Mucosa of descending colon (tissue), 3 donors: ENCODE results near the gene RFNG. TPM values are rescaled to one million over a fixed set of nuclear protein-coding genes. Genes with fewer than 3 reads are reported as not detected.

Experiments used
- ATAC-seq: fragments of 200-7000 bp; cut with Tn5 transposase; one replicate; pipeline ENCODE4 v1.9.1; 2020; ENCODE audit warnings: mild to moderate bottlenecking, moderate library complexity
- DNase-seq, 3 donors: peaks; one replicate each; pipeline ENCODE4 v3.0.0-alpha.2; 2020
- H3K36me3 ChIP-seq: fragments of 200-600 bp; one replicate; pipeline ENCODE4 v1.8.0; 2021; ENCODE audit warnings: low read depth, mild to moderate bottlenecking
- H3K4me1 ChIP-seq: fragments of 200-600 bp; one replicate; pipeline ENCODE4 v1.8.0; 2021; ENCODE audit warnings: low read depth, mild to moderate bottlenecking
- H3K4me3 ChIP-seq: fragments of 200-600 bp; one replicate; pipeline ENCODE4 v1.8.0; 2021; ENCODE audit warnings: mild to moderate bottlenecking
- H3K9me3 ChIP-seq: fragments of 200-600 bp; one replicate; pipeline ENCODE4 v1.8.0; 2021; ENCODE audit warnings: mild to moderate bottlenecking
- CTCF ChIP-seq: fragments of 200-600 bp; IDR thresholded peaks from one replicate; pipeline ENCODE4 v1.8.0; 2022; ENCODE audit warnings: antibody characterized with exemption, mild to moderate bottlenecking
- intact Hi-C, 2 donors: fragments of 100-400 bp; cut with DNase I in 1 of 2; cut with micrococcal nuclease in 1 of 2; formaldehyde crosslinking; loops; one replicate each; pipeline versions ENCODE4 v1.11.0 to v1.11.1; 2022; cut with DNase I, micrococcal nuclease
- total RNA-seq, 3 donors: library from RNA; stranded (reverse); fragmentation: NEBNext Ultra II Directional in 2 of 3; extraction: Animal tissue kit (Norgen Biotek cat#: 25700) in 2 of 3; gene quantifications; one replicate each; pipeline versions ENCODE4 v1.2.1 to v1.2.4, GENCODE V29; 2021 to 2023
- donor health status: DM: no; HTN: no; CAD: no; lungs with moderate emphysema.
- donor health status: DM: no; HTN: no; CAD: no.
- donor health status: DM: no; HTN: yes; CAD: no.

The RFNG gene
- total RNA-seq, 3 donors from 2014 or later: 30.7 to 37.9 (median 30.9) TPM

- ATAC-seq: peak; percentile 18
- Histone ChIP-seq H3K4me1 (peaks cover 26% of the 10 kb centered on the region), H3K4me3 (no peak overlapping the region), H3K36me3 (no peaks in the 10 kb centered on the region), H3K9me3 (no peaks in the 10 kb centered on the region)
- peak; percentile 65 to 79 (median 78) for DNase-seq
- intact Hi-C loops: loop anchor here in 1 of 2 donors (5.0 kb wide), 1 partner anchor 58 kb away; the partner anchor contains the start of gene NOTUM
- TF ChIP-seq CTCF: peak; percentile 69
Measured at GRCh38 chr17:82019690-82020571, 31.7 kb downstream of the RFNG start.

GRCh38 chr17:82018989-82019689 lies 32.5 kb downstream of the RFNG start:
- no peak overlapping the region for H3K4me3 ChIP-seq
- intact Hi-C loops: loop anchor here in 1 of 2 donors (5.0 kb wide), 1 partner anchor 57 kb away; the partner anchor contains the start of gene NOTUM
- DNase-seq (no peak), ATAC-seq (no peak)
- peaks cover 24% of the 10 kb centered on the region for H3K4me1 ChIP-seq
- no peaks in the 10 kb centered on the region for H3K36me3 ChIP-seq
- no peak for TF ChIP-seq CTCF
- no peaks in the 10 kb centered on the region for H3K9me3 ChIP-seq

- intact Hi-C loops: loop anchor here in 1 of 2 donors (5.0 kb wide), 1 partner anchor 56 kb away; the partner anchor contains the start of gene NOTUM
- no peaks in the 10 kb centered on the region for H3K9me3 ChIP-seq
- H3K4me1 ChIP-seq: peaks cover 18% of the 10 kb centered on the region
- no peaks in the 10 kb centered on the region for H3K36me3 ChIP-seq
- DNase-seq: no peak
- ATAC-seq: no peak
- no peak for TF ChIP-seq CTCF
- H3K4me3 ChIP-seq: no peak overlapping the region
Measured at GRCh38 chr17:82018152-82018988, 33.2 kb downstream of the RFNG start.

- intact Hi-C loops: loop anchor here in 1 of 2 donors (5.0 kb wide), 1 partner anchor 55 kb away; the partner anchor contains the start of gene NOTUM
- Histone ChIP-seq H3K4me1 (peaks cover 18% of the 10 kb centered on the region), H3K4me3 (no peak overlapping the region), H3K9me3 (no peaks in the 10 kb centered on the region), H3K36me3 (no peaks in the 10 kb centered on the region)
- no peak for TF ChIP-seq CTCF
- ATAC-seq (no peak), DNase-seq (no peak)
Measured at GRCh38 chr17:82017612-82018151, 33.9 kb downstream of the RFNG start.
